GM19193 (cell line): Measurements from ENCODE around the gene JARID2.

Experiments
- POLR2A ChIP-seq: IDR thresholded peaks from 4 replicates; pipeline ENCODE4 v1.6.1; 2011; ENCODE audit not compliant: insufficient read depth, insufficient read length; ENCODE audit errors: extremely low read depth

Gene JARID2

GRCh38 chr6:15519681-15520080, 273.8 kb downstream of the JARID2 start:
- TF ChIP-seq POLR2A = no peak

- no peak for TF ChIP-seq POLR2A
Observed at GRCh38 chr6:15520626-15521203, 274.8 kb downstream of the JARID2 start.

- no peak for TF ChIP-seq POLR2A
Observed at GRCh38 chr6:15521582-15521981, 275.7 kb downstream of the JARID2 start.

GRCh38 chr6:15522026-15522425, 276.2 kb downstream of the JARID2 start:
- no peak for TF ChIP-seq POLR2A

- no peak for TF ChIP-seq POLR2A
Observed at GRCh38 chr6:15522427-15522826, 276.6 kb downstream of the JARID2 start.

- no peak for TF ChIP-seq POLR2A
Observed at GRCh38 chr6:15522856-15523529, 277.1 kb downstream of the JARID2 start.

- TF ChIP-seq POLR2A = no peak
Observed at GRCh38 chr6:15523679-15524630, 278.1 kb downstream of the JARID2 start.

GRCh38 chr6:15524861-15525401, 279.1 kb downstream of the JARID2 start:
- no peak for TF ChIP-seq POLR2A

GRCh38 chr6:15526212-15526701, 280.4 kb downstream of the JARID2 start:
- TF ChIP-seq POLR2A = no peak

GRCh38 chr6:15527838-15528617, 282.2 kb downstream of the JARID2 start:
- no peak for TF ChIP-seq POLR2A

- no peak for TF ChIP-seq POLR2A
Observed at GRCh38 chr6:15528870-15529269, 283.0 kb downstream of the JARID2 start.

GRCh38 chr6:15530411-15530810, 284.5 kb downstream of the JARID2 start:
- TF ChIP-seq POLR2A = no peak

GRCh38 chr6:15531973-15532372, 286.1 kb downstream of the JARID2 start:
- TF ChIP-seq POLR2A = no peak

- TF ChIP-seq POLR2A = no peak
Observed at GRCh38 chr6:15533379-15534026, 287.6 kb downstream of the JARID2 start.
